C4-2B (cell line): Measurements from ENCODE around the gene WDR18.

ENCODE experiments used
- ZFX ChIP-seq: fragments of 450-650 bp; IDR thresholded peaks from 2 replicates; pipeline ENCODE4 v1.6.1; 2017
- TF ChIP-seq, protein P1 (sequence below): fragments of 450-650 bp; conservative IDR thresholded peaks from 2 replicates; pipeline ENCODE4 v1.5.1; 2017; ENCODE audit warnings: mild to moderate bottlenecking

DNA sequence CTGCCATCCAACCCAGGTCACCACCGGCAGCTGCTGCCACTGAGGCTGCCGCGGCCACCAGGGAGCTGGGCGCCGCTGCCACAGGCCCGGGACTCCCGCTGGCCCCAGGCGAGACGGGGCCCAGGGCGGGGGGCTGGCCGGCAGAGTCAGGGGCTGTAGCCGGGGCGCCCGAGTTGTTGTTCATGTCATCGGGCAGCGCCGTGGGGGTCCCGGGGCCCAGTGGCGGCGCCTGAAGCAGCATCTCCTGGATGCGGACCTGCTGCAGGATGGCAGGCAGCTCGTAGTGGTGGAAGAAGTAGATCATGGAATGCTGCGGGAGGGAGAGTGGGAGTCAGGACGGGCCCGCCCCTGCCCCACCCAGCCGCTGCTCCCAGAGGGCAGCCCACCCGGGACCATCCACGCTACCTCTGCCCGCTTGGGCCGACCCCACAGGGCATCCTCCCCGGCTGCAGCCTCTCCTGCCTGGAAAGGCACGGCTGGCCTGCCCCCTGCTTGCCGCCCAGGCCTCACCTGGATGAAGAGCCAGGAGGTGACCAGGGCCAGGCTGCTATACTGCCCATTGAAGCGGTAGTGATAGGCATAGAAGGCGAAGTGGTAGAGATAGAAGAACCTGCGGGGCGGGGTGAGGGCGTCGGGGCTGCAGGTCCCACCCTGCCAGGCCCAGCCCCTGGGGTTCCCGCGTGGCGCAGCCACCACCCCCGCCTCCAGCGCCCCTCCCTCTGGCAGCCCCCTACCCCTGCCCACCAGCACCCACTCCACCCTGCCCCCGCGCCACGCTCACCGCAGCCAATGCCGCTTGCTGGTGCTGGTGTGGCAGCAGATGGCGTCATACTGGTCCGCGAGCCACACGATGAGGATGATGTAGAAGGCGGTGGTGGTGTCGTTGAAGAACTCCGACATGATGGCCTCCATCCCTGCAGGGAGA is 26.7 kb downstream of the WDR18 start:
- TF ChIP-seq, protein P1, sequence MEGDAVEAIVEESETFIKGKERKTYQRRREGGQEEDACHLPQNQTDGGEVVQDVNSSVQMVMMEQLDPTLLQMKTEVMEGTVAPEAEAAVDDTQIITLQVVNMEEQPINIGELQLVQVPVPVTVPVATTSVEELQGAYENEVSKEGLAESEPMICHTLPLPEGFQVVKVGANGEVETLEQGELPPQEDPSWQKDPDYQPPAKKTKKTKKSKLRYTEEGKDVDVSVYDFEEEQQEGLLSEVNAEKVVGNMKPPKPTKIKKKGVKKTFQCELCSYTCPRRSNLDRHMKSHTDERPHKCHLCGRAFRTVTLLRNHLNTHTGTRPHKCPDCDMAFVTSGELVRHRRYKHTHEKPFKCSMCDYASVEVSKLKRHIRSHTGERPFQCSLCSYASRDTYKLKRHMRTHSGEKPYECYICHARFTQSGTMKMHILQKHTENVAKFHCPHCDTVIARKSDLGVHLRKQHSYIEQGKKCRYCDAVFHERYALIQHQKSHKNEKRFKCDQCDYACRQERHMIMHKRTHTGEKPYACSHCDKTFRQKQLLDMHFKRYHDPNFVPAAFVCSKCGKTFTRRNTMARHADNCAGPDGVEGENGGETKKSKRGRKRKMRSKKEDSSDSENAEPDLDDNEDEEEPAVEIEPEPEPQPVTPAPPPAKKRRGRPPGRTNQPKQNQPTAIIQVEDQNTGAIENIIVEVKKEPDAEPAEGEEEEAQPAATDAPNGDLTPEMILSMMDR: no peak
- TF ChIP-seq ZFX: no peak
